ENCODE measurements around the gene DTNBP1.
"Not testable (repeated sequence)": the region's sequence is repeated elsewhere in the genome, so short reads cannot be mapped to it uniquely, and the experiment has no call there.

The DTNBP1 gene

DNA sequence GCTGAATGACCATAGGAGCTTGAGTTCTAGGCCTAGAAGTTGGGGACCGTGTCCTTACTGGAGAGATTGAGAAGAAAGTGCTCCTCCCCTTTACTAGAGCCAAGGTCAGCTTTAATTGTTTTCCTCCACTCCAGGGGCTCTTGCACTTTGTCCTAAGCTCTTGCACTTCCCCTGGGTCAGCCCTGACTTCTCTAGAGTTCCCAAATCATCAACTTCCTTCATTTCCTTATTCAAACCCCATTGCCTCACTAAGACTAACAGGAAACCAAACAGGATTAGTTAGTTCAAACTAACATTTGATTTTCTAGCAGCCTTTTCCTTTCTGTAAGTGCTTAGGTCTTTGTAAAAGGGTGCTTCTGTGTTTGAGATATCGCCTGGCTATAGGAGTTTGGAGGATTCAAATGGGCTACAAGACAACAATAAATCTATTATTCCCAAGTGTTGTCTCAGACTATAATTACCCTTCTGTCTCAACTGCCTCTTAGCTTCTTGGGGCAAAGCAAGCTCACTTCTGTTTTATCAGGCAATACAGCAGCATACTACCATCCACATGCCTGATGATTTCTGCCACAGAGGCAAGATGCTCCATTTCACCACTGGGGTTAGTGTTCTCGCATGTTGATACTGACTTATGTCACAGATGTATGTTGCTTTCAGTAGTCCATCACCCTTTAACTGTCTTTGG lies 12.8 kb upstream of the DTNBP1 start:
- TF ChIP-seq YY1 (IDR thresholded peaks at IDR 0.05; ENCODE audit: insufficient read depth, insufficient read length) (no peak), SUZ12 (IDR thresholded peaks at IDR 0.05; ENCODE audit: extremely low read depth, insufficient read depth, insufficient read length) (no peak), ZNF274 (IDR thresholded peaks at IDR 0.05; ENCODE audit: low read depth, low read length) (no peak)
- Histone ChIP-seq H3K27me3 (ENCODE audit: insufficient read depth, insufficient read length) (no peaks in the 10 kb centered on the region), H3K9me3 (ENCODE audit: insufficient read depth, low read length) (no peaks in the 10 kb centered on the region), H3K36me3 (ENCODE audit: insufficient read depth, insufficient read length, low read length) (no peaks in the 10 kb centered on the region), H3K4me1 (ENCODE audit: insufficient read depth, insufficient read length) (no peaks in the 10 kb centered on the region), H3K4me3 (ENCODE audit: insufficient read length, low read depth) (no peak overlapping the region), H3K9ac (ENCODE audit: insufficient read length, low read depth) (no peak overlapping the region)
- no peak for DNase-seq (ENCODE audit: low read depth, low spot score)

DNA sequence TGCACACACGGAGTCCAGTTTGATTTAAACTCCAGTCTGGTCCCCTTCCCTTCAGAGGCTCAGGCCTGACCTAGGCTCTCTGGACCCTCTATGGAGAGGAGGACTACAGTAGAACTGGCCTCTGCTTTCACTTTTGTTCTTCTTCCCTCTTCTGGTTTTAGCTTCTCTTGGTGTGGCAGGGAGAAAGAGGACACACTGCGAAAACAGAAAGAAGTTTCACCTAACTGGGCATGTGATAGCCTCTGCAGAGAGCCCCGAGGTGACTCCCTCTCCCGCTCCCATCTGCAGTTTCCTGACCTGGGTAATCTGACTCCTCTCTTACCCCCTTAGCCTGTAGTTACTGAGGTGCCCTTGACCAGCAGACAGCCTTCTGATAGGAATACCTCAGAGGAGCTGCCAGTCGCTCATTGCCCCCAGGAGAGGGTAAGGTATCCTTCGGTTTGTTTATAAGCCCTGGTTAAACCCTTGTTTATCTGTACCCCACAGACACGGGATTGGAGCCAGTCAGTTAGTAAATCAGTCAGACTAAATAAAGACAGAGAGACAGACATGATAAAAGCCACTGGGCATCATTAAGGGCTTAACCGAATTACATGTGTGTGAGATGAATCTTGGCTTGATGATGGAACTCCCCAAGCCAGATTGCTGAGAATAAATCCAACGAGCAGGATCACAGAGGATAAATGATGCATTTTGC lies 12.0 kb upstream of the DTNBP1 start:
- Histone ChIP-seq H3K36me3 (ENCODE audit: insufficient read depth, insufficient read length, low read length) (no peaks in the 10 kb centered on the region), H3K4me3 (ENCODE audit: insufficient read length, low read depth) (no peak overlapping the region), H3K9ac (ENCODE audit: insufficient read length, low read depth) (no peak overlapping the region), H3K27me3 (ENCODE audit: insufficient read depth, insufficient read length) (no peaks in the 10 kb centered on the region), H3K9me3 (ENCODE audit: insufficient read depth, low read length) (no peaks in the 10 kb centered on the region), H3K4me1 (ENCODE audit: insufficient read depth, insufficient read length) (no peaks in the 10 kb centered on the region)
- TF ChIP-seq YY1 (IDR thresholded peaks at IDR 0.05; ENCODE audit: insufficient read depth, insufficient read length), result no peak
- no peak for TF ChIP-seq SUZ12 (IDR thresholded peaks at IDR 0.05; ENCODE audit: extremely low read depth, insufficient read depth, insufficient read length)
- TF ChIP-seq ZNF274 (IDR thresholded peaks at IDR 0.05; ENCODE audit: low read depth, low read length), result no peak
- no peak for DNase-seq (ENCODE audit: low read depth, low spot score)

DNA sequence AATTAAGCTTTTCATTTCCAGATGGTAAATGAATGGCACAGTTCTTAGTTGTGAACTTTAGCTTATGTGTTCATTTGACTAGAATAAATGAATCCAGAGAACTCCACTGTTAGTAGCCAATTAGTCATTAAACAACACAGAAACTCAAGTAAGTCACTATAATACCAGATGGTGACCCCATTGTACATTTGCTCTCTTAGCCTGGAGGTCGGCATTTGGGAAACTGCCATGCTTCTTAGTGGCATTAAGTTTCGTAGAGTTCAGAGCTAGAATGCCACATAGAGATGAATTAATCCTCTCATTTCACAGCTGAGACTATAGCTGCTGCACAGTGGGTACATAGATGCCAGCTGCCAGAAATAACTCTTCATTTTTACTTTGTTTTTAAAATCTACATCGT lies 10.8 kb upstream of the DTNBP1 start:
- H3K9me3 ChIP-seq (ENCODE audit: insufficient read depth, low read length), result no peaks in the 10 kb centered on the region
- H3K4me1 ChIP-seq (ENCODE audit: insufficient read depth, insufficient read length), result no peaks in the 10 kb centered on the region
- no peak overlapping the region for H3K4me3 ChIP-seq (ENCODE audit: insufficient read length, low read depth)
- TF ChIP-seq ZNF274 (IDR thresholded peaks at IDR 0.05; ENCODE audit: low read depth, low read length), result no peak
- no peak for TF ChIP-seq SUZ12 (IDR thresholded peaks at IDR 0.05; ENCODE audit: extremely low read depth, insufficient read depth, insufficient read length)
- TF ChIP-seq YY1 (IDR thresholded peaks at IDR 0.05; ENCODE audit: insufficient read depth, insufficient read length), result no peak
- H3K9ac ChIP-seq (ENCODE audit: insufficient read length, low read depth), result no peak overlapping the region
- no peaks in the 10 kb centered on the region for H3K27me3 ChIP-seq (ENCODE audit: insufficient read depth, insufficient read length)
- no peak for DNase-seq (ENCODE audit: low read depth, low spot score)
- H3K36me3 ChIP-seq (ENCODE audit: insufficient read depth, insufficient read length, low read length), result no peaks in the 10 kb centered on the region

DNA sequence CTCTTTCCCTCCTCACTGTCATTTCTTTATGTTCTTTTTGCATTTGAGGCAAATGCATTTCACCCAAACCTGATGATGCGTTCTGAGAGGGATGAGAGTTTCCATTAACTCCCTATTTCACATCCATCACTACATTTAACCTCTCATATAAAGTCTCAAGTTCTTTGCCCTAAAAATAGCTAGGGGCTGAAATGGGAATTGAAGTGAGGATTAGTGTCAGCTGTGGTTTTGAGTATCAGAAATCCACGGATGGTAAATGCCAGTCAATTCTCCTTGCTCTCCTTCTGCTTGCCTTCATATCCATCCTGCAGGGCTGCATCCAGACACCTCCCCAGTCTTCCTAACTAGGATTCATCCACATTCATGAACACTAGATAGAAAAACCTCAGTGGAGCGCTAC lies 10.0 kb upstream of the DTNBP1 start:
- Histone ChIP-seq H3K9me3 (ENCODE audit: insufficient read depth, low read length) (no peaks in the 10 kb centered on the region), H3K4me1 (ENCODE audit: insufficient read depth, insufficient read length) (no peaks in the 10 kb centered on the region), H3K36me3 (ENCODE audit: insufficient read depth, insufficient read length, low read length) (no peaks in the 10 kb centered on the region), H3K27me3 (ENCODE audit: insufficient read depth, insufficient read length) (no peaks in the 10 kb centered on the region), H3K9ac (ENCODE audit: insufficient read length, low read depth) (no peak overlapping the region), H3K4me3 (ENCODE audit: insufficient read length, low read depth) (no peak overlapping the region)
- TF ChIP-seq SUZ12 (IDR thresholded peaks at IDR 0.05; ENCODE audit: extremely low read depth, insufficient read depth, insufficient read length) (no peak), YY1 (IDR thresholded peaks at IDR 0.05; ENCODE audit: insufficient read depth, insufficient read length) (no peak), ZNF274 (IDR thresholded peaks at IDR 0.05; ENCODE audit: low read depth, low read length) (no peak)
- no peak for DNase-seq (ENCODE audit: low read depth, low spot score)

- no peak overlapping the region for H3K9ac ChIP-seq (ENCODE audit: insufficient read length, low read depth)
- H3K4me1 ChIP-seq (ENCODE audit: insufficient read depth, insufficient read length), result no peaks in the 10 kb centered on the region
- TF ChIP-seq ZNF274 (IDR thresholded peaks at IDR 0.05; ENCODE audit: low read depth, low read length), result no peak
- TF ChIP-seq YY1 (IDR thresholded peaks at IDR 0.05; ENCODE audit: insufficient read depth, insufficient read length), result no peak
- no peak for TF ChIP-seq SUZ12 (IDR thresholded peaks at IDR 0.05; ENCODE audit: extremely low read depth, insufficient read depth, insufficient read length)
- H3K9me3 ChIP-seq (ENCODE audit: insufficient read depth, low read length), result no peaks in the 10 kb centered on the region
- no peak overlapping the region for H3K4me3 ChIP-seq (ENCODE audit: insufficient read length, low read depth)
- DNase-seq (ENCODE audit: low read depth, low spot score), result no peak
- H3K36me3 ChIP-seq (ENCODE audit: insufficient read depth, insufficient read length, low read length), result no peaks in the 10 kb centered on the region
- no peaks in the 10 kb centered on the region for H3K27me3 ChIP-seq (ENCODE audit: insufficient read depth, insufficient read length)
Measured at GRCh38 chr6:15672291-15672690, 9.5 kb upstream of the DTNBP1 start.

GRCh38 chr6:15668918-15669317 lies 6.1 kb upstream of the DTNBP1 start:
- H3K36me3 ChIP-seq (ENCODE audit: insufficient read depth, insufficient read length, low read length), result no peaks in the 10 kb centered on the region
- TF ChIP-seq ZNF274 (IDR thresholded peaks at IDR 0.05; ENCODE audit: low read depth, low read length), result no peak
- no peak for TF ChIP-seq SUZ12 (IDR thresholded peaks at IDR 0.05; ENCODE audit: extremely low read depth, insufficient read depth, insufficient read length)
- TF ChIP-seq YY1 (IDR thresholded peaks at IDR 0.05; ENCODE audit: insufficient read depth, insufficient read length), result no peak
- H3K9me3 ChIP-seq (ENCODE audit: insufficient read depth, low read length), result no peaks in the 10 kb centered on the region
- no peak for DNase-seq (ENCODE audit: low read depth, low spot score)
- H3K4me3 ChIP-seq (ENCODE audit: insufficient read length, low read depth), result no peak overlapping the region
- no peaks in the 10 kb centered on the region for H3K4me1 ChIP-seq (ENCODE audit: insufficient read depth, insufficient read length)
- H3K9ac ChIP-seq (ENCODE audit: insufficient read length, low read depth), result no peak overlapping the region
- H3K27me3 ChIP-seq (ENCODE audit: insufficient read depth, insufficient read length), result peaks cover 3% of the 10 kb centered on the region

DNA sequence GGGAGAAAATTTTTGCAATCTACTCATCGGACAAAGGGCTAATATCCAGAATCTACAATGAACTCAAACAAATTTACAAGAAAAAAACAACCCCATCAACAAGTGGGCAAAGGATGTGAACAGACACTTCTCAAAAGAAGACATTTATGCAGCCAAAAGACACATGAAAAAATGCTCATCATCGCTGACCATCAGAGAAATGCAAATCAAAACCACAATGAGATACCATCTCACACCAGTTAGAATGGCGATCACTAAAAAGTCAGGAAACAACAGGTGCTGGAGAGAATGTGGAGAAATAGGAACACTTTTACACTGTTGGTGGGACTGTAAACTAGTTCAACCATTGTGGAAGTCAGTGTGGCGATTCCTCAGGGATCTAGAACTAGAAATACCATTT lies 4.1 kb upstream of the DTNBP1 start:
- H3K36me3 ChIP-seq (ENCODE audit: insufficient read depth, insufficient read length, low read length); H3K4me1 ChIP-seq (ENCODE audit: insufficient read depth, insufficient read length); H3K9me3 ChIP-seq (ENCODE audit: insufficient read depth, low read length); H3K4me3 ChIP-seq (ENCODE audit: insufficient read length, low read depth); DNase-seq (ENCODE audit: low read depth, low spot score); H3K9ac ChIP-seq (ENCODE audit: insufficient read length, low read depth): not testable (repeated sequence)
- H3K27me3 ChIP-seq (ENCODE audit: insufficient read depth, insufficient read length), result peaks cover 13% of the 10 kb centered on the region

Data from NT2/D1 (cell line).